Ishikawa (cell line): ENCODE measurements around the gene GRAP.

Experiments used
- CEBPB ChIP-seq: IDR thresholded peaks from 2 replicates; pipeline ENCODE4 v1.6.1; 2012
- CREB1 ChIP-seq: IDR thresholded peaks from 2 replicates; pipeline ENCODE4 v1.6.1; 2012; ENCODE audit warnings: low read depth
- EGR1 ChIP-seq: IDR thresholded peaks from 2 replicates; pipeline ENCODE4 v1.6.1; 2012
- EP300 ChIP-seq: IDR thresholded peaks from 2 replicates; pipeline ENCODE4 v1.6.1; 2012; ENCODE audit warnings: borderline replicate concordance
- FOXM1 ChIP-seq: IDR thresholded peaks from 2 replicates; pipeline ENCODE4 v1.6.1; 2012; ENCODE audit warnings: low read depth, borderline replicate concordance
- MAX ChIP-seq: IDR thresholded peaks from 2 replicates; pipeline ENCODE4 v1.6.1; 2012
- NFIC ChIP-seq: IDR thresholded peaks from 2 replicates; pipeline ENCODE4 v1.6.1; 2012
- RAD21 ChIP-seq: IDR thresholded peaks from 2 replicates; pipeline ENCODE4 v1.6.1; 2012; ENCODE audit warnings: low read depth
- REST ChIP-seq: IDR thresholded peaks from 2 replicates; pipeline ENCODE4 v1.6.1; 2012; ENCODE audit warnings: low read depth, mild to moderate bottlenecking
- TAF1 ChIP-seq: IDR thresholded peaks from 2 replicates; pipeline ENCODE4 v1.6.1; 2012; ENCODE audit warnings: low read depth, mild to moderate bottlenecking
- TCF12 ChIP-seq: IDR thresholded peaks from 2 replicates; pipeline ENCODE4 v1.6.1; 2012; ENCODE audit warnings: low read depth
- TEAD4 ChIP-seq: IDR thresholded peaks from 2 replicates; pipeline ENCODE4 v1.6.1; 2012
- USF1 ChIP-seq: IDR thresholded peaks from 2 replicates; pipeline ENCODE4 v1.6.1; 2012
- YY1 ChIP-seq: IDR thresholded peaks from 2 replicates; pipeline ENCODE4 v1.6.1; 2012; ENCODE audit warnings: low read depth
- ZBTB7A ChIP-seq: IDR thresholded peaks from 2 replicates; pipeline ENCODE4 v1.6.1; 2012; ENCODE audit warnings: low read depth

GRAP gene

GRCh38 chr17:19022128-19022527 is 24.6 kb downstream of the GRAP start:
- TF ChIP-seq FOXM1 (no peak), NFIC (no peak), YY1 (no peak), TEAD4 (no peak), USF1 (no peak), MAX (no peak), RAD21 (no peak), EP300 (no peak), EGR1 (no peak), CEBPB (no peak), TCF12 (no peak), CREB1 (no peak), ZBTB7A (no peak), TAF1 (no peak), REST (no peak)

GRCh38 chr17:19021622-19022083 is 25.1 kb downstream of the GRAP start:
- TF ChIP-seq EGR1 (no peak), EP300 (no peak), REST (no peak), CREB1 (no peak), YY1 (no peak), MAX (no peak)

GRCh38 chr17:19020016-19020415 is 26.7 kb downstream of the GRAP start:
- TF ChIP-seq EP300 (no peak), RAD21 (no peak)

- TF ChIP-seq USF1 (no peak), NFIC (no peak), CEBPB (no peak), TCF12 (no peak), MAX (no peak), EGR1 (no peak)
These were observed 27.5 kb downstream of the GRAP start for GRCh38 chr17:19019041-19019941.

- TF ChIP-seq RAD21 (no peak), FOXM1 (no peak), MAX (no peak), EP300 (no peak), ZBTB7A (no peak), TCF12 (no peak), REST (no peak), TAF1 (no peak), TEAD4 (no peak), NFIC (no peak), USF1 (no peak)
These were observed 28.2 kb downstream of the GRAP start for GRCh38 chr17:19018600-19018950.
